ENCODE data around the gene OR8J3. TPM values are rescaled to one million over a fixed set of nuclear protein-coding genes. Genes with fewer than 3 reads are reported as not detected.

Gene OR8J3, protein sequence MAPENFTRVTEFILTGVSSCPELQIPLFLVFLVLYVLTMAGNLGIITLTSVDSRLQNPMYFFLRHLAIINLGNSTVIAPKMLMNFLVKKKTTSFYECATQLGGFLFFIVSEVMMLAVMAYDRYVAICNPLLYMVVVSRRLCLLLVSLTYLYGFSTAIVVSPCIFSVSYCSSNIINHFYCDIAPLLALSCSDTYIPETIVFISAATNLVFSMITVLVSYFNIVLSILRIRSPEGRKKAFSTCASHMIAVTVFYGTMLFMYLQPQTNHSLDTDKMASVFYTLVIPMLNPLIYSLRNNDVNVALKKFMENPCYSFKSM
- not detected for total RNA-seq

DNA sequence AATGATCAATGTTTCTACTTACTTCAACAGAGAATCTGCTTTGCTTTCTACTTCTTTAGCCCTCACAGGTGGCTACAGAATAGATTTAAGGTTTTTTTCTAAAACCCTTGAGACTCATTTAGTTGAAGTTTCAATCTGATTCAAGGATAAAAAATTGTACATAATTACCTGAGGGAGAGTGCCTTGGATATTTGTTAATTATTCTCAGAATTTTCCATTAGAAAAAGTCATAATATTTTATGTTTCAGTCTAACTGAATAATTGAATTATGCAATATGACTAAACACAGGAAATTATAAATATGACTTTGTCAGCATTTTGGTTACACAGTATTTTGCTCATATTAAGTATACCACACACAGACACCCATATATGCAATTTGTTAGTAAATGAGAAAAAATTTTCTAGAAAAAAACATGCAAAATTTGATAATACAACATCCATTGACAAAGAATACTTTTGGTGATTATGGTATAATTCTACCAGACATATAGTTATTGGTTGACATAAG is at the start of gene OR8J3:
Gene OR8J3, minus strand, starts transcription at position 51 of the 511 bp plus-strand sequence. CDS start 2,483 bp downstream, outside the sequence.
- Histone ChIP-seq H3K4me1 (no peaks in the 10 kb centered on the region), H3K9me3 (no peaks in the 10 kb centered on the region), H3K27me3 (no peaks in the 10 kb centered on the region), H3K4me3 (no peak within 1 kb of the TSS), H3K36me3 (no peaks in the 10 kb centered on the region), H3K27ac (no peak within 1 kb of the TSS)
- intact Hi-C loops (cut with DNase I; ENCODE audit: low total_unique reads) (no loop called here), in situ Hi-C loops (cut with MboI; ENCODE audit: low pct_ligation_motif_present in 1 of 4, low pct_unique_long_range_greater_than_20kb in 1 of 4, low sequenced_read_pairs in 3 of 4) (no loop called here)
- no peak for DNase-seq
- no peak for TF ChIP-seq POLR2A (IDR thresholded peaks at IDR 0.05)
- TF ChIP-seq, protein P1, sequence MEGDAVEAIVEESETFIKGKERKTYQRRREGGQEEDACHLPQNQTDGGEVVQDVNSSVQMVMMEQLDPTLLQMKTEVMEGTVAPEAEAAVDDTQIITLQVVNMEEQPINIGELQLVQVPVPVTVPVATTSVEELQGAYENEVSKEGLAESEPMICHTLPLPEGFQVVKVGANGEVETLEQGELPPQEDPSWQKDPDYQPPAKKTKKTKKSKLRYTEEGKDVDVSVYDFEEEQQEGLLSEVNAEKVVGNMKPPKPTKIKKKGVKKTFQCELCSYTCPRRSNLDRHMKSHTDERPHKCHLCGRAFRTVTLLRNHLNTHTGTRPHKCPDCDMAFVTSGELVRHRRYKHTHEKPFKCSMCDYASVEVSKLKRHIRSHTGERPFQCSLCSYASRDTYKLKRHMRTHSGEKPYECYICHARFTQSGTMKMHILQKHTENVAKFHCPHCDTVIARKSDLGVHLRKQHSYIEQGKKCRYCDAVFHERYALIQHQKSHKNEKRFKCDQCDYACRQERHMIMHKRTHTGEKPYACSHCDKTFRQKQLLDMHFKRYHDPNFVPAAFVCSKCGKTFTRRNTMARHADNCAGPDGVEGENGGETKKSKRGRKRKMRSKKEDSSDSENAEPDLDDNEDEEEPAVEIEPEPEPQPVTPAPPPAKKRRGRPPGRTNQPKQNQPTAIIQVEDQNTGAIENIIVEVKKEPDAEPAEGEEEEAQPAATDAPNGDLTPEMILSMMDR (IDR thresholded peaks at IDR 0.05), result no peak

DNA sequence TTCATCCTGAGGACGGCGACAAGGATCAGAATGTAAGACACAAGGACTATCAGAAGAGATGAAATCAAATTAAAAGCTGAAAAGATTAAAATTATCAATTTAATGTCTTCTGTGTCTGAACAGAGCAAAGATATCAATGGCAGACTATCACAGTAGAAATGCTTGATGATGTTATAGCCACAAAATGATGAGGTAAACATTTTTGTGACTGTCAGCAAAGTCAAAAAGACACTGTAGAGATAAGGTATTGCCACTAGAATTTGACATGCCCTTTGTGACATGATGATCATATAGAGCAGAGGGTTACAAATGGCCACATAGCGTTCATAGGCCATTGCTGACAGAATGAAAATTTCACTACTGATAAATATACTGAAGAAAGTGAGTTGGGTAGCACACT is 48.6 kb upstream of the OR8J3 start:
- TF ChIP-seq EP300 (IDR thresholded peaks at IDR 0.05; ENCODE audit: low read depth) (no peak), POLR2A (IDR thresholded peaks at IDR 0.05) (no peak), POLR2AphosphoS5 (IDR thresholded peaks at IDR 0.05) (no peak)
- TF ChIP-seq, protein P1 (IDR thresholded peaks at IDR 0.05), result no peak
- in situ Hi-C loops (cut with MboI; ENCODE audit: low pct_ligation_motif_present in 1 of 4, low pct_unique_long_range_greater_than_20kb in 1 of 4, low sequenced_read_pairs in 3 of 4), result no loop called here
- Histone ChIP-seq H3K36me3 (no peaks in the 10 kb centered on the region), H3K27me3 (no peaks in the 10 kb centered on the region), H3K4me3 (no peak overlapping the region), H3K4me1 (no peaks in the 10 kb centered on the region), H3K9me3 (no peaks in the 10 kb centered on the region), H3K27ac (no peak overlapping the region)
- no peak for DNase-seq
- 88 to 95% methylated on average over 3 of the region's 3 CpGs for WGBS, 2 donors (ENCODE audit: low coverage in 1 of 2)
- intact Hi-C loops (cut with DNase I; ENCODE audit: low total_unique reads), result no loop called here

DNA sequence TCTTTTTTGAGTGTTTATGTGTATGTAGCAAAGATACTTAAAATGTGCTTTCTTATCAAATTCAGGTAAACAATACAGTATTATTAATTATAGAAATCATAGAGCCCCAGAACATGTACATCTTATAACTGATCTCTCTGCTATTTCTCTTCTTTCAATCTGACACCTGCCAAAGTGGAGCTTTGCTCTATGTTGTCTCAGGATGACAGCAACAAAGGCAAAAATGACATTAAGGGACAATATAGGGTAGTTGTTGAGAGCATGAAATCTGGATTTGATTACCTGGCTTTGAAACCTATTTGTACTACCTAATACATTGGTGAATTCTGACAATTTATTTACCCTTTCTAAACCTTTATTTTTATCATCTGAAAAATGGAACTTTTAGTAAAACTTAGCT is 43.5 kb upstream of the OR8J3 start:
- TF ChIP-seq EP300 (IDR thresholded peaks at IDR 0.05; ENCODE audit: low read depth) (no peak), POLR2AphosphoS5 (IDR thresholded peaks at IDR 0.05) (no peak), POLR2A (IDR thresholded peaks at IDR 0.05) (no peak)
- TF ChIP-seq, protein P1 (IDR thresholded peaks at IDR 0.05), result no peak

DNA sequence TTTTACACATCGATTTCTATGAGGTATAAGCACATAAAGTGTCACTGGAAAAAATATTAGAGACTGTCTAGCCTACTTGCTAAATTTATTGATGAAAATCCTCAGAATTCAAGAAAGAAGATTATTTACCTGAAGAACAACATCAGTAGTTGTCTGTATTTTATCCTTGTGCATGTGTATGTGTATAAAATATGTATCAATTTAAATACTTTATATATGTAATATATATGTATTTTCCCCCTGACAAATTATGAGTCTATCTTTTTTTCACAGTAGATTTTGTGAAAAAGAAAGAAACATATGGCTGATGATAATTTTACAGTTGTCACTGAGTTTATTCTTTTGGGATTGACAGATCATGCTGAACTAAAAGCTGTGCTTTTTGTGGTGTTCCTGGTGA is 36.3 kb upstream of the OR8J3 start, which contains the start of gene OR5J2:
Gene OR5J2, plus strand, starts transcription at position 301 of the 400 bp plus-strand sequence. Its CDS starts 0 bp downstream, at position 301.
- in situ Hi-C loops (cut with MboI; ENCODE audit: low pct_ligation_motif_present in 1 of 4, low pct_unique_long_range_greater_than_20kb in 1 of 4, low sequenced_read_pairs in 3 of 4) (no loop called here), intact Hi-C loops (cut with DNase I; ENCODE audit: low total_unique reads) (no loop called here)
- no peak within 1 kb of the TSS for H3K4me3 ChIP-seq
- H3K4me1 ChIP-seq, result no peaks in the 10 kb centered on the region
- WGBS, 2 donors (ENCODE audit: low coverage in 1 of 2), result 69 to 83% methylated on average over 1 of the region's 1 CpG
- TF ChIP-seq POLR2AphosphoS5 (IDR thresholded peaks at IDR 0.05) (no peak), EP300 (IDR thresholded peaks at IDR 0.05; ENCODE audit: low read depth) (no peak), POLR2A (IDR thresholded peaks at IDR 0.05) (no peak)
- TF ChIP-seq, protein P1 (IDR thresholded peaks at IDR 0.05), result no peak
- H3K36me3 ChIP-seq, result no peaks in the 10 kb centered on the region
- no peak within 1 kb of the TSS for H3K27ac ChIP-seq
- H3K27me3 ChIP-seq, result no peaks in the 10 kb centered on the region
- H3K9me3 ChIP-seq, result peaks cover 0 to 11% of the 10 kb centered on the region in 2 donors
- no peak for DNase-seq

More for the DNA sequence above, 43.5 kb upstream of the OR8J3 start:
- no peaks in the 10 kb centered on the region for H3K4me1 ChIP-seq
- H3K27me3 ChIP-seq, result no peaks in the 10 kb centered on the region
- H3K9me3 ChIP-seq, result peaks cover 0 to 11% of the 10 kb centered on the region in 2 donors
- DNase-seq, result no peak
- in situ Hi-C loops (cut with MboI; ENCODE audit: low pct_ligation_motif_present in 1 of 4, low pct_unique_long_range_greater_than_20kb in 1 of 4, low sequenced_read_pairs in 3 of 4) (no loop called here), intact Hi-C loops (cut with DNase I; ENCODE audit: low total_unique reads) (no loop called here)
- H3K27ac ChIP-seq, result no peak overlapping the region
- no peaks in the 10 kb centered on the region for H3K36me3 ChIP-seq
- H3K4me3 ChIP-seq, result no peak overlapping the region
